Brain microvascular endothelial cell (primary cell): ENCODE measurements around the gene ZIC2.

Experiments used
- DNase-seq: peaks from one replicate; pipeline ENCODE4 v3.0.0-alpha.2; 2020
- H3K27ac ChIP-seq: fragments of 250-450 bp; sonication (Bioruptor Pico); 2 replicates; pipeline ENCODE4 v1.5.1; 2020; ENCODE audit warnings: mild to moderate bottlenecking, moderate library complexity
- H3K27me3 ChIP-seq: fragments of 250-450 bp; sonication (Bioruptor Pico); replicated peaks from 2 replicates; pipeline ENCODE4 v1.5.1; 2020; ENCODE audit warnings: mild to moderate bottlenecking
- H3K36me3 ChIP-seq: fragments of 250-450 bp; sonication (Bioruptor Pico); replicated peaks from 2 replicates; pipeline ENCODE4 v1.5.1; 2020; ENCODE audit warnings: mild to moderate bottlenecking
- H3K4me3 ChIP-seq: 2 replicates; pipeline ENCODE4 v1.5.1; 2011; ENCODE audit warnings: low read depth, mild to moderate bottlenecking, control low read depth, low read length, moderate library complexity
- CTCF ChIP-seq: IDR thresholded peaks from 2 replicates; pipeline ENCODE4 v1.5.1; 2011; ENCODE audit warnings: low read depth, mild to moderate bottlenecking, moderate library complexity, low read length, control low read depth, inconsistent platforms; ENCODE audit errors: missing control alignments
- in situ Hi-C: cut with HindIII; loops from 2 replicates; pipeline ENCODE4 v1.10.0; 2017; ENCODE audit warnings: low sequenced_read_pairs, low pct_ligation_motif_present

The ZIC2 gene

GRCh38 chr13:99990126-99990977 is 8.8 kb downstream of the ZIC2 start:
- no peaks in the 10 kb centered on the region for H3K27me3 ChIP-seq
- TF ChIP-seq CTCF: no peak
- in situ Hi-C loops: no loop called here
- no peak for DNase-seq
- no peak overlapping the region for H3K27ac ChIP-seq
- H3K36me3 ChIP-seq: no peaks in the 10 kb centered on the region
- H3K4me3 ChIP-seq: no peak overlapping the region

- in situ Hi-C loops: no loop called here
- DNase-seq: no peak
- H3K4me3 ChIP-seq: no peak overlapping the region
- H3K27me3 ChIP-seq: no peaks in the 10 kb centered on the region
- H3K27ac ChIP-seq: no peak overlapping the region
- no peaks in the 10 kb centered on the region for H3K36me3 ChIP-seq
- TF ChIP-seq CTCF: no peak
Observed at GRCh38 chr13:99991013-99991827, 9.6 kb downstream of the ZIC2 start.

- no peaks in the 10 kb centered on the region for H3K36me3 ChIP-seq
- DNase-seq: no peak
- no peak for TF ChIP-seq CTCF
- in situ Hi-C loops: no loop called here
- no peak overlapping the region for H3K27ac ChIP-seq
- no peaks in the 10 kb centered on the region for H3K27me3 ChIP-seq
- no peak overlapping the region for H3K4me3 ChIP-seq
Observed at GRCh38 chr13:99991828-99992775, 10.5 kb downstream of the ZIC2 start.

GRCh38 chr13:99992949-99993351 is 11.4 kb downstream of the ZIC2 start:
- DNase-seq: no peak
- no peak overlapping the region for H3K27ac ChIP-seq

More at GRCh38 chr13:99992949-99993351, 11.4 kb downstream of the ZIC2 start:
- Histone ChIP-seq H3K4me3 (no peak overlapping the region), H3K36me3 (no peaks in the 10 kb centered on the region), H3K27me3 (no peaks in the 10 kb centered on the region)
- no peak for TF ChIP-seq CTCF
- in situ Hi-C loops: no loop called here
